NK-92 (cell line): ENCODE measurements around the gene FBXL20.

Experiments
- DNase-seq: peaks from one replicate; lab custom pipeline; 2025; ENCODE audit not compliant: unreplicated experiment; lab: John Stamatoyannopoulos, UW

FBXL20 gene

GRCh38 chr17:39208893-39209292 is 192.5 kb downstream of the FBXL20 start:
- DNase-seq, result no peak

DNA sequence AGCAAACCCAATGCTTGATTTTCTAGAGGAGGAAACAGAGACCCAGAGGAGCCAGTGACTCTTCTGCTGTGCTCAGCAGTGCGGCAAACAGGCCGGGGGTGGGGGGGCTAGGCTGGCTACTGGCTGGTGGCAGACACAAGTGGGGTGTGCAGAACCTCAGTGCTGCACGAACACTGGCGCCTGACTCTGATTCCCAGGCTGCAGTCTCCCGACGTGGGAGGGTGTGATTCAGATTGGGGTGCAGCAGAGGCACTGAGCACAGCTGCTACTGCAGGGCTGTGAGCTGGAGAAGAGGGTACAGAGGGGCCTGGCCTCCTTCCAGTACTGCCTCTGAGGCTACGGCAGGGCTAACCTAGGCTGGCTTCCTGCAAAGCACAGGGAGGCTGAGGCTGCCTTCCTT is 193.3 kb downstream of the FBXL20 start:
- DNase-seq, result no peak

DNA sequence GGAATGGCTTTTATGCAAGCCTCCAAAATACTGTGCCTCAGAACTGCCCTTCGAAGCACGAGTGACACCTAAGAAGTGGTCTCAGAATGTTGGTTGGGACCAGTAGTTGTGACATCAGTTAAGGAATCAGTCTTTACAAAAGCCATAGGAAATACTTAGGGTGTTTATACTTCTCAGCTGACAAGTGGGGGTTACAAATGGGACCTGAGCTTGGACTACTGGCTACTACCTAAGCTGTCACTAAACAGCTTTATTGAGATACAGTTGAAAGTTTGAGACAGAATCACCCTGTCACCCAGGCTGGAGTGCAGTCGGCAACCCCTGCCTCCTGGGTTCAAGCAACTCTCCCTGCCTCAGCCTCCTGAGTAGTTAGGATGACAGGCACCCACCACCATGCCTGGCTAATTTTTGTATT is 196.3 kb downstream of the FBXL20 start:
- DNase-seq, result no peak

DNA sequence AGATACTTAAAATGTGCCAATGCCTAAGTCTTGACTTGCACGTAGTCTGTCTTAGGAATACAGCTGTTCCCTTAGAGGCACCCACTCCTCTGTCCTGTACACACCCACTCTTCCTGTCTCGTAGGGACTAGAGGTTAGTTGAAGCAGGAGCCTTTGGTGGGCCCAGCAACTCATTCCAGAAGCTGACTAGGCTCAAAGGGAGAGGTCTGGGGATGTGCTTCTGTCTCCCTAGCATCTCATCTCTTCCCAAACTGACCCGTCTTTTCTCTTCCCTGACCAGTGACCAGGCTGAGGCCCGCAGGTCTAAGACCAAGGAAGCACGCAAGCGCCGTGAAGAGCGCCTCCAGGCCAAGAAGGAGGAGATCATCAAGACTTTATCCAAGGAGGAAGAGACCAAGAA is 197.2 kb downstream of the FBXL20 start:
- DNase-seq, result no peak
